HL-60 (cell line): ENCODE results near the gene S100A13.

Experiments
- GABPA ChIP-seq: IDR thresholded peaks from 2 replicates; pipeline ENCODE4 v1.6.1; 2012; ENCODE audit warnings: low read depth
- POLR2AphosphoS5 ChIP-seq: IDR thresholded peaks from 2 replicates; pipeline ENCODE4 v1.6.1; 2012; ENCODE audit warnings: low read depth
- SPI1 ChIP-seq: IDR thresholded peaks from 2 replicates; pipeline ENCODE4 v1.6.1; 2012; ENCODE audit warnings: low read depth, mild to moderate bottlenecking, borderline replicate concordance
- TF ChIP-seq, protein P1 (sequence below): IDR thresholded peaks from one replicate; pipeline ENCODE4 v1.5.1; 2011; ENCODE audit warnings: low read length, control low read depth, inconsistent platforms; ENCODE audit not compliant: insufficient read depth
- TF ChIP-seq, protein P2 (sequence below): IDR thresholded peaks from 2 replicates; pipeline ENCODE4 v1.6.1; 2012; ENCODE audit warnings: low read depth; ENCODE audit not compliant: insufficient replicate concordance

DNA sequence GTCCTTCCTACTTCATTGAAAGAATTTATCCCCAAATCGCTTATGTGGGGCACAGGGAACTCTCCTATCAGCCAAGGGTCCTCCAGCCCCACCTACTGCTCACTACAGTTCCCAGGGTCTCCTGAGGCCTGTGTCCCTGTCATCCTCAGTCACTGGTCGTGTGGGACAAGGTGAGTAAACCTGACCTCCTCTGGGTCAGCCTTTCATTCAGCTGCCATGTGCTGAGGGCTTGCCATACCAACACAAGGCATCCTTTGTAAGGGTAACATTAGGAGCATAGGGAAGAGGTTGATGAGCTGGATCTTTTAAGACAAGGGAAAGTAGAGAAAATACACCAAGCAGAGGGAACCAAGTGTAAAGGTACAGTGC lies 20.0 kb upstream of the S100A13 start:
- TF ChIP-seq, protein P1, sequence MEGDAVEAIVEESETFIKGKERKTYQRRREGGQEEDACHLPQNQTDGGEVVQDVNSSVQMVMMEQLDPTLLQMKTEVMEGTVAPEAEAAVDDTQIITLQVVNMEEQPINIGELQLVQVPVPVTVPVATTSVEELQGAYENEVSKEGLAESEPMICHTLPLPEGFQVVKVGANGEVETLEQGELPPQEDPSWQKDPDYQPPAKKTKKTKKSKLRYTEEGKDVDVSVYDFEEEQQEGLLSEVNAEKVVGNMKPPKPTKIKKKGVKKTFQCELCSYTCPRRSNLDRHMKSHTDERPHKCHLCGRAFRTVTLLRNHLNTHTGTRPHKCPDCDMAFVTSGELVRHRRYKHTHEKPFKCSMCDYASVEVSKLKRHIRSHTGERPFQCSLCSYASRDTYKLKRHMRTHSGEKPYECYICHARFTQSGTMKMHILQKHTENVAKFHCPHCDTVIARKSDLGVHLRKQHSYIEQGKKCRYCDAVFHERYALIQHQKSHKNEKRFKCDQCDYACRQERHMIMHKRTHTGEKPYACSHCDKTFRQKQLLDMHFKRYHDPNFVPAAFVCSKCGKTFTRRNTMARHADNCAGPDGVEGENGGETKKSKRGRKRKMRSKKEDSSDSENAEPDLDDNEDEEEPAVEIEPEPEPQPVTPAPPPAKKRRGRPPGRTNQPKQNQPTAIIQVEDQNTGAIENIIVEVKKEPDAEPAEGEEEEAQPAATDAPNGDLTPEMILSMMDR: no peak
- peak; percentile 19; the same call in 1 of the 2 replicates for TF ChIP-seq POLR2AphosphoS5
- TF ChIP-seq, protein P2, sequence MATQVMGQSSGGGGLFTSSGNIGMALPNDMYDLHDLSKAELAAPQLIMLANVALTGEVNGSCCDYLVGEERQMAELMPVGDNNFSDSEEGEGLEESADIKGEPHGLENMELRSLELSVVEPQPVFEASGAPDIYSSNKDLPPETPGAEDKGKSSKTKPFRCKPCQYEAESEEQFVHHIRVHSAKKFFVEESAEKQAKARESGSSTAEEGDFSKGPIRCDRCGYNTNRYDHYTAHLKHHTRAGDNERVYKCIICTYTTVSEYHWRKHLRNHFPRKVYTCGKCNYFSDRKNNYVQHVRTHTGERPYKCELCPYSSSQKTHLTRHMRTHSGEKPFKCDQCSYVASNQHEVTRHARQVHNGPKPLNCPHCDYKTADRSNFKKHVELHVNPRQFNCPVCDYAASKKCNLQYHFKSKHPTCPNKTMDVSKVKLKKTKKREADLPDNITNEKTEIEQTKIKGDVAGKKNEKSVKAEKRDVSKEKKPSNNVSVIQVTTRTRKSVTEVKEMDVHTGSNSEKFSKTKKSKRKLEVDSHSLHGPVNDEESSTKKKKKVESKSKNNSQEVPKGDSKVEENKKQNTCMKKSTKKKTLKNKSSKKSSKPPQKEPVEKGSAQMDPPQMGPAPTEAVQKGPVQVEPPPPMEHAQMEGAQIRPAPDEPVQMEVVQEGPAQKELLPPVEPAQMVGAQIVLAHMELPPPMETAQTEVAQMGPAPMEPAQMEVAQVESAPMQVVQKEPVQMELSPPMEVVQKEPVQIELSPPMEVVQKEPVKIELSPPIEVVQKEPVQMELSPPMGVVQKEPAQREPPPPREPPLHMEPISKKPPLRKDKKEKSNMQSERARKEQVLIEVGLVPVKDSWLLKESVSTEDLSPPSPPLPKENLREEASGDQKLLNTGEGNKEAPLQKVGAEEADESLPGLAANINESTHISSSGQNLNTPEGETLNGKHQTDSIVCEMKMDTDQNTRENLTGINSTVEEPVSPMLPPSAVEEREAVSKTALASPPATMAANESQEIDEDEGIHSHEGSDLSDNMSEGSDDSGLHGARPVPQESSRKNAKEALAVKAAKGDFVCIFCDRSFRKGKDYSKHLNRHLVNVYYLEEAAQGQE: no peak
- TF ChIP-seq GABPA: no peak
- TF ChIP-seq SPI1: no peak
